Left ventricle myocardium superior (tissue), 1 donor: Measurements from ENCODE around the gene PLPPR5. TPM values are rescaled to one million over a fixed set of nuclear protein-coding genes. Genes with fewer than 3 reads are reported as not detected.

Experiments used
- ATAC-seq: fragments of 200-7000 bp; cut with Tn5 transposase; one replicate; pipeline ENCODE4 v1.9.1; 2020; ENCODE audit warnings: mild to moderate bottlenecking, moderate library complexity
- DNase-seq: peaks from one replicate; pipeline ENCODE4 v3.0.0-alpha.2; 2020
- intact Hi-C: fragments of 100-400 bp; cut with micrococcal nuclease; formaldehyde crosslinking; loops from one replicate; pipeline ENCODE4 v1.11.0; 2022
- total RNA-seq: library from RNA; stranded (reverse); fragmentation: NEBNext Ultra II Directional; extraction: Animal tissue kit (Norgen Biotek cat#: 25700); gene quantifications from one replicate; pipeline ENCODE4 v1.2.1, GENCODE V29; 2021
- donor health status: DM: no; HTN: yes; CAD: no; lungs with severe emphysema.

The PLPPR5 gene
- total RNA-seq, 1 donor from 2014 or later = not detected

DNA sequence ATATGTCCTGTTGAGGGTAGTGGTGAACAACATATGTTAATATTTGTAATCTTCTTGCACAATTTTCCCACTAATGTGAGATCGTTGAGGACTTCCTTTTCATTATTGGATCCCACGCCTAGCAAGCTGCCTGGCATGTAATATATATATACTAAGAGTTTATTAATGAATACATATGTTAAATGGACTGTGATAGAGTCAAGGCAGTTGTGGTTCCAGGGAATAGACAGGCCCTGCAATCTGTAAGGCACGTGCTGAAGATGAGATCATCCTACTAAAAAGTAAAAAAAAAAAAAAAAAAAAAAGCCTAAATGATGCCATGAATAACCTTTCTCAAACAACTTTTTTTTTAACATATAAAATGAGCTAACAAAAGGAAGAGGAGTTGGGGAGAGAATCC is 28.9 kb downstream of the PLPPR5 start:
- DNase-seq (no peak), ATAC-seq (no peak)
- intact Hi-C loops = no loop called here

DNA sequence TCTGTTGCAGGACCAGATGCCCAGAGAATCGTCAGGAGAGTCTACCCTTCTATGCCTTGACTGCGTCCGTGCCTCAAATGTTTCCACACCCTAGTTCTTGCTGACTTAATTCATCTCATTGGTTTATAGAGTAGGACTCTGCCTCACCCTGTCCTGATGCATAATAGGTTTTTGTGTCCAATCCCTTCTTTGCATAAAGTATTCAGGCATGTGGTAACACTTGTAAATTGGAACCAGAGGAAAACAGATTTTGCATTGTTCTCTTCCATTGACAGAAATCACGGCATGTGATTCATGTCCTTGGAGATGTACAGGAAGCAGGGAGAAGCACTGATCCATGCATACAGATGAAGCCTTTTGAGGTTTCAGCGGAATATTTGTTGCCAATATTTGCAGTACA is 29.5 kb downstream of the PLPPR5 start:
- DNase-seq = no peak
- ATAC-seq = no peak
- intact Hi-C loops = no loop called here

DNA sequence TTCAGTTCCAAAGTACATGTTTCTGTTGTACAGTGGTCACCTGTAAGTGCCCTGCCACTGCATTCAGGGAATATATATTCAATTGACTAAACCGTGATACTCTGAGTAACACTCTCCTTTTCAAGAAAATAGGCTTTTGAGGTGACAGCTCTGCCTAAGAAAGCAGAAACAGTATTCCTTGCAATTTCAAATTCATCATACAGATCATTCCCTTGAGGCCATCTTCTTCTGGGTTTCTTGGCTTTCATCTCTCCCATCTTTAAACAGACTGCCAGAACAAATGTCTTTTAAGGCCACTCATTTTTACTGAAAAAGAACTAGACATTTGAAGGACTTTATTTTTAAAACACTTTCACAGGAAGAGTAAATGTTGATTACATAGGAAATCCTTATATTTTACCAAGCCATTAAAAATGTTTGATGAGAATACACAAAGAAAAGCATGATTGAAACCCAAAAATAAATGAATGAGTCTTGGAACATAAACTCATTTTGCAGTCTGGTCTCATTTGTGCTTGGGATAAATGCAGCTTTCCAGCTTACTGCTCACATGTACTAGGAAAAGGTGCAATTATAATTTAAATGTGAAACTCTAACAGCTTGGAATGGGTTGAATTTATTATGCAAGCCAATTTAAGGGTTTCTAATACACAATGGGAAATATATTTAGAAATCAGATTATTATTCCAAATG is 34.7 kb downstream of the PLPPR5 start:
- no peak for ATAC-seq
- intact Hi-C loops = no loop called here
- DNase-seq = no peak

DNA sequence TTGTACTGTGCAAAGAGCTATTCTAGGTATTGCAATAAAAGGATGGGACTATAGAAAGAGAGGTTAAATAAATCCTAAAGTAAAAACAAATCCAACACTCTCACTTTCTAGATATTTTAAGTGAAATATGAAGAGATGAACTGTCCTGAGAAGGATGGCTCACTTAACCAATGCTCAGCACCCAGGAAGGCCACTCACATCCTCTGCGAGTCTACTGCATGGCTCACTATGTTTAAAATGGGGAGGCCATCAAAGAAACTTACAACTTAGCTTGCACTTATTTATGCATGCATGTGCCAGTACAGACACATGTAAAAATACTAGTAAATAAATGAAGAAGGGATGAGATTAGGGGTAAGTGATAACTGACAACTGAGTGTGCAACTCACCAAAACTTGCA is 37.5 kb downstream of the PLPPR5 start:
- no peak for ATAC-seq
- intact Hi-C loops = no loop called here
- DNase-seq = no peak

DNA sequence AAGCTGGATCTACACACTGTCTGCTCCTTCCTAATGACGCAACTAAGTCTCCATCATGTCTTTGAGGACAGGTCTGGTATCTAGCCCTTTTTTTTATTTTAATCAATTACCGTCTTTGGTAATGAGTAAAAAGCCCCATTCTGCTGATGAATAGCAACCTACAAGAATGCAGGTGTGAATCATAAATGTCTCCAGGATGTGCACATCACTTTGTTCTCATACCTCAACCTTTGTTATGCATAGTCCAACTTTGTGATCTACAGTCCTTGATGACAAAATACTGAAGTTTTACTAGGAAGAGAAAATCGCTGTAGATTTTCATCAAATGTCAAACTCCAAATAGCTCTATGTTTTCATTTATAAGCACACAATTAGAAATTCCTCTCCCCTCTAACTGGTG is 39.3 kb downstream of the PLPPR5 start:
- no peak for ATAC-seq
- intact Hi-C loops = no loop called here
- DNase-seq = no peak

DNA sequence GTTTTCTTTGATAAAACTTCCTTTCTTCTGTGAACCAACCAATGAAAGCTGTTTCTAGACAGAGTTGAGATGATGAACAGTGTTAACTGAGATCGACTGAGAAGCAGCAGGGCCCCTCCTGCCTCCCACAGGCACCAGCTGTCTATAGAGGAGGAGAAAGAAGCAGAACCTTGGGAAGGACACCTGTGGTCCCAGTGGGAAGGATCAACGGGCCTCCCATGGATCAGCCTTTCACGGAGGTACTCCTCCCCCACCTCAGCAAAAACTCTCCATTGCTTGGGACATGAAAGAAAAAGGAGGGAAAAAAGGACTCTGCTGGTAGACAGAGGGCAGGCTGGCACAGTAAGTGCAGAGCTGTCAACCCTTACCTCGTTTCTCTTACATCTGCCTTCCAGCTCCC is 40.5 kb downstream of the PLPPR5 start:
- intact Hi-C loops = no loop called here
- DNase-seq (no peak), ATAC-seq (no peak)

DNA sequence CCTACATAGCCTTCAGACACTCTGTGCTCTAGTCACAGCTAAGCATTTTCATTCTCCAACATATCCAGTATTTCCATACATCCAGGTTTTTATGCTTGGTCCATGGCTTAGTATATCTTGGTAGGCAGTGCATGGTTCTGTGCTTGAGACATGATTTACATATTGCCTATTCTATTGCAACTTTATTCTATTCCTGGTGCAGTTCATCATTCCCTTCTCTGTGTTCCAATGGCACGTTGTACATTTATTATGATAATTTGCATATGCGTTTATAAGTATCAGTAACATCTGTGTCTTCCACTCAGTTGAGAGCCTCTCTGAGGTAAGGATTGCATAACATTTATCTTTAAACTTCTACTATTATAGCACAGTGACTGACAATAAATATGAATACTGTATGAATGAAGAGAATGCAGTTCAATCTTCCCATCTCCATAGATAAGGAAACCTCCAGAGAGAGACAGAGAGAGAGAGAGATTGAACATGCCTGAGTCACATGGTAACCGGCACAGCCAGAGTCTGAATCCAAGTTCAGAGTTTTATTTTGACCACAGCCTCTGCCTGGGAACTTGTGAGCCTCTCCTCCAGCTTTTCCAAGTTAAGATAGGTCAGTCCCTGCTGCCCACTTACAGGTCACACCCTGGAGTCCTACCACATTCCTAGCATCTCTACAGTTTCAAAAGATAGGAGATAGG is 41.5 kb downstream of the PLPPR5 start:
- intact Hi-C loops = no loop called here
- no peak for DNase-seq

DNA sequence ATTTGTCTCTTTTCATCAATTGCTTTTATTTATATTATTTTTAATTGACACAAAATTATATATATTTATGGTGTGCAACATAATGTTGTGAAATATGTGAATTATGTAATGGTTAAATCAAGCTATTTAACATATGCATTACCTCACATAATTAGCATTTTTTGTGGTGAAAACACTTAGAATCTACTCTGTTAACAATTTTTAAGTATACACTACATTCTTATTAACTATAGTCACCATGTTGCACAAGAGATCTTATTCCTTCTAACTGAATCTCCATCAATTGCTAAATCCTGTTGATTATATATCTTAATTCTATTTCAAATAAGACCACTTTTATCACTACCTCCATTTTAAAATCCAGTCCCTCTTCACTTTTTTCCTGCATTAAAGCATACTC is 42.5 kb downstream of the PLPPR5 start:
- intact Hi-C loops = no loop called here
- no peak for DNase-seq
- ATAC-seq = no peak

More for the DNA sequence above, 41.5 kb downstream of the PLPPR5 start:
- no peak for ATAC-seq

DNA sequence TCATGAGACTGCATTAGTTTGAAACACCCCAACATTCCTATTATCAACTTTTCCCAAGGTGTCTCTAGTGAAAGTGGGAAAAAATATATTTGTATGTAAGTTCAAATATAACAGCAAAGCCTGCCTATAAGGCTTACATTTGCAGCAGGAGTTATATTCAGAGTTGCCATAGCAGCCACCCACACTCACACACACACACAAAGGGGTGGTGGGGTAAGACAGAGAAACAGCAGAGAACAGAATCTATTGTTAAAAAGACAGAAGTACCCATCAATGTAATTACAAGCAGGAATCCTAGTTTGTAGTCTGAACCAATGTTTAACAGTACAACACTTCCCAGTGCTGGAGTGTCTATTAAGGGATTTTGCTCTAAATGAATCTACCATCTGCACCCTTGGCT is 55.0 kb downstream of the PLPPR5 start:
- DNase-seq (no peak), ATAC-seq (no peak)
- intact Hi-C loops = no loop called here

DNA sequence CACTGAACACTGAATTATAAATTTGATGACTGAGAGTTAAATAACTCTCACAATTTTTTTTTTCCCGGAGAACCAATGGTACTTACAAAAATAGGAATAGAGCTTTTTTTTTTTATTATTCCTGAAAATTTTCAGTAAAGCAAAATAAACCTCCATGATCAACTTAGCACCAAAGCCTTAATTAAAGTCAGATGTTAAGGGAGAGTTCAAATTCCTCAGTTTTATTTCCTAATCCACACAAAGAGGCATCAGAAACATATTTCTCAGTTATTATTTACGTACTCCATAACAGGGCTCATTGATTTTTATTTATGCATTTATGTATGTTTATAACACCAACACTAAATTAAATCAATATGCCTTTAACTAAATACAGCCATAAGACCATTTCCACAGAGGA is 55.5 kb downstream of the PLPPR5 start:
- ATAC-seq (no peak), DNase-seq (no peak)
- intact Hi-C loops = no loop called here

DNA sequence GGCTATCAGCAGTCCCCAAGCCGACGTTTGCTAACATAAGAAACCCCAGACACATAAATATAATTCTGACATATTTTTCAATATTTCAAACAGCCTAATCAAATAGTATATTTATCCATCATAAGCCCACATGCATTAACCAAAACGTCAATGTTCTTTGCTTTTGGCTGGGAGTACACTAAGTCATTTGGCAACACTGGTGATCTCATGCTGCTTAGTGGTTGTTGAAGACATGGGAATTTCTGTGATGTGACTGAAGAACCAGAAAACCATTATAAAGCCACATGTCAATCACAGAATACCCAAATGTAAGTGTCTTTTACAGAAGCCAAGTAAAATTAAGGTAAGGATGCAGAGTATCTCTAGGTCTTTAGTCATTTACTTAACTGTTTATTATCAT is 57.6 kb downstream of the PLPPR5 start:
- intact Hi-C loops = no loop called here
- DNase-seq (no peak), ATAC-seq (no peak)

DNA sequence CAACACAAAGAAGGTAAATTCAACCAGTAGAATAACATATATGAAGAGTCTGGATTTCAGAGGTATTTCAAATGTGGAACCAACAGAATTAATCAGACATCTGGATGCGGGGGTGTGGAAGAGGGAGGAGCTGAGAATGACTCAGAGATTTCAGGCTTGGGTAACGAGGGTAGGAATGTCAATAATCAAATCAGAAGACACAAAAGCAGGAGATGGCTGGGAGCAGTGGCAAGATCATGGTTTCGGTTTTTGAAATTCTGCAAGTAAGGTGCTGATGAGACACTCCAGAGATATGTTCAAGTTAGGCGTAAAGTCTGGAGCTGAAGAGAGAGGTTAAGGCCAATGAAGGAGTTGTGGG is 64.0 kb downstream of the PLPPR5 start:
- intact Hi-C loops = no loop called here
- no peak for DNase-seq
- no peak for ATAC-seq

DNA sequence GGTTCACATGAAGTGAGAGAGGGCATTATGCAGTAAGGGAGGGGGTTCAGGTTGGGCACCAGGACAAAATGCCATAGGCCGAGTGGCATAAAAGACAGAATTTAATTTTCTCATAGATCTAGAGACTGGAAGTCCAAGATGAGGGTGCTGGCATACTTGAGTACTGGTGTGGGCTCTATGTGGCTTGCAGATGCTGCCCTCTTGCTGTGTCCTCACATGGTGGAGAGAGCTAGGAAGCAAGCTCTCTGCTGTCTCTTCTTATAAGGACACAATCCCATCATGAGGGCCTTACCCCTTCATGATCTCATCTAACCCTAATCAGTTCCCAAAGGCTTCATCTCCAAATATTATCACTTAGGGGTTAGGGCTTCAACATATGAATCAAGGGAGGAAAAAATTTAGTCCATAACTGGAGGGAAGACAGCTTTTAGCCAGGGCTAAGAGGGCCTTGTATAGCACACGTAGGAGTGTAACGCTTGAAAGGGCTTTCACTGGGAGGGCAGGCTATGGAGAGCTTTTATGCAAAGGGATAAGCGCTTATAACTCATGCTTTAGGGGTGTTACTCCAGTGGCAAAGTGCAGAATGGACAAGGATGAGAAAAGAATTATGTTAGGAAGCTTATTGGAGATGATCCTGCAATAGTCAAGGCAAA is 64.5 kb downstream of the PLPPR5 start:
- DNase-seq = no peak
- intact Hi-C loops = no loop called here
- ATAC-seq = no peak

DNA sequence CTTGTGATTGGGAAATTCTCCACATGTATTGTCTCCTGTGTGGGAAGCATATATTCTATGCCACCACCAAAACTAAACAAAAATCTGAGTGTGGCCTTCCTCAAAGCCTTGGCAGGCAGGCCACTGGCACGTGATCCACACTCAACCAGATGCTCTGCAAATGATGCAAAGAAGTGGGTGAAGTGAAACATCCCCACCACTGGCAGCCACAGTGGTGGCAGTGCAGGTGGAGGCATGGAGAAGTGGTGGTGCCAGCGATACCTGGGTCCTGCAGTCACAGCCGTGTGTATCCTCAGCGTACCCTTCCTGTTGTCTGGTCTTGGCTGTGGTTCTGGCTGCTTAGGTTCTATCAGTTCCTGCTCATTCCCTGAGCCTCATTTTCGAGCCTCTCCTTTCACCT is 65.2 kb downstream of the PLPPR5 start:
- DNase-seq (no peak), ATAC-seq (no peak)
- intact Hi-C loops = no loop called here

DNA sequence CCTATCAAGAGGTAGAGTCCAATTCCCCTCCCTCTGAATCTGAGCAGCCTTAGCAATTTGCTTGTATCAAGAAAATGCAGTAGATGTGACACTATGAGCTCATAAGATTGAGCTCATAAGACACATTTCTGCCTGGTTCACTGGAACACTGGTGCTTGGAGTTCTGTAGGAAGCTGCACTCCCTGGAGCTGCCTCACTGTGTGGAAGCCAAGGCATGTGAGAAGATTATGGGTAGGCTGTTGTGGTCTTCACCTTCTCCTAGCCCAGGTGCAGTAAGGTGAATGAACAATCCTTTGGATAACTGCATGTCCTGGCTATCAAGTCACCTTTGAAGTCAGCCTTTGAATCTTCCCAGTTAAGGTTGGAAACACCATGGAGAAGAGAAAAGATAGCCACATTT is 67.3 kb downstream of the PLPPR5 start:
- no peak for ATAC-seq
- intact Hi-C loops = no loop called here
- DNase-seq = no peak

DNA sequence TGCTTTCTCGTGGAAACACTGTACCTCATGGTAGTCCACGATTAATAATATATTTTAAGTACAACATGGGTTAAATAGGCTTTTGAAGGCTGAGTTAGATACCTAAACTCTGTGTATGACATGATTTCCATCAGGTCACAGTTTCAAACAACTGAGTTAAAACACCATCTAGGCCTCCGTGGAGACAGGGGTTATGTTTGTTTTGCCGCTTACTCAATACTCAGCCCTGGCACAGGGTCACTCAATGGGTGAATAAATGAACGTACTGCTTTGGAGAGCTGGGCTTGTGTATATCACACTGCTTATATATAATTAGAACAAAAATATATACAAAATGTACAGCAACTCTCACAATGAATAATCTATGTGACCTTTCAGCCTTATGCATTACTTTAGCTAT is 72.5 kb downstream of the PLPPR5 start:
- intact Hi-C loops = no loop called here
- ATAC-seq (no peak), DNase-seq (no peak)

DNA sequence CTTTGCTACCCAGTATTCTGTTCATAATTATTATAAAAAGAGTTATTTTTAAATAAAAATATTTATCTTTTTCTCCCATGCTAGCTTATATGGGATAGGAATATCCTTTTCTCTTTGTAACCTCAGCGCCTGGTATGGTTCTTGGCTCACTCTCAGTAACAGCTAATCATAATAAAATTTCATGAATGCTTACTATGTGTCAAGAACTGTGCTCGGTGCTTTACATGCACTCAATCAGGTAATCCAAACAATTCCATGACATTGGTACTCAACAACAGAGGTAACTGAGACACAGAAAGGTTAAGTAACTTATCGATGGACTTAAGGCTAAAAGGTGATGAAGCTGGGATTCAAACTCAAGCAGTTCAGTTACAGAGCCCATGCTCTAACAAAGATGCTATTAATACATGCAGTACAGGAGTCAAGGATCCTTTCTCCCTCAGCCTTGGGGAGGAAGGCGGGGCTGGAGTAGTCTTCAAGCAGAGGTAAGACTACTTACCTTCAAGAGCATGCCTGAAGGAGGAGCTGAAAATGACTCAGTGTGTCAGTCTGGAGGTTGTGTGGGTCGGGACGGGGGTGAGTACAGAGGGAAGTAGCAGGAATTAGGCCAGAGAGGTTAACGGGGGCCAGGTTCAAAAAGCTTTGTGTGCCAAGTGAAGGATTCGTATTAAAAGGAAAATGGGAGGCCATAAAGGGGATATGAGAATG is 73.4 kb downstream of the PLPPR5 start:
- ATAC-seq = no peak
- intact Hi-C loops = no loop called here
- no peak for DNase-seq

DNA sequence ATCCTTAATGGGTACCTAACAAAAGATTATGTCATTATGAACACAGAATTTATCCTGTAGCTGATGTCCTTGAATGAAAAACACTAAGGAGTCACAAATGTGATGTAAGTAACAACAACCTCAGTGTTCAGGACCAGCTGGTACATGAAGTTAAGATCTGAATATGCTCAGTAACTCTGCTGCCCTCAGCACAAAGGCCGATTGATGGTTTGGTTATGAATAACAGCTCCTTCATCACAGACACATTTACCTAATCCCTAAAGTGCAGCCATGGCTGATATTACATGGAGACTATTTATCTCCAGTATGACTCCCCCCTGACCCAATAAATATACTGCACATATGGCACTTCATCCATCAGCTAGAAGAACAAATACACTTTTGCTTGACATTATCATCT is 75.2 kb downstream of the PLPPR5 start:
- DNase-seq (no peak), ATAC-seq (no peak)
- intact Hi-C loops = no loop called here

DNA sequence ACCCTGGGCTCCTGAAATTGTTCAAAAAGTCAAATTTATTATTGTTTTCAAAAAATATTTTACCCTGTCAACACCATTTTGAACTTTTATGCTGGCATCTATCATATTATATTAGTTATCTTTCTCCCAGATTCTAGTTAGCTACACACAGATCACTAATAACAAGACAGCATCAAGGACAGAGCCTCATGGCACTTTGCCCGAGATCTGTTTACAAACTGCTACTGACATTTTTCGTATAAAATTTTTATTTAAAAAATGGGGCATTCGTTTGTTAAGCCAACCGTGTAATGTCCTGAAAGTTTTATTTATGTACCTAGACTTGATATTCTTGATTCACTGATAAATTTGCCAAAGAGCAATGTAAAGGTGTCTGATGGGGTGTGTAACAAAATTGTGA is 78.1 kb downstream of the PLPPR5 start:
- ATAC-seq (no peak), DNase-seq (no peak)
- intact Hi-C loops = no loop called here

DNA sequence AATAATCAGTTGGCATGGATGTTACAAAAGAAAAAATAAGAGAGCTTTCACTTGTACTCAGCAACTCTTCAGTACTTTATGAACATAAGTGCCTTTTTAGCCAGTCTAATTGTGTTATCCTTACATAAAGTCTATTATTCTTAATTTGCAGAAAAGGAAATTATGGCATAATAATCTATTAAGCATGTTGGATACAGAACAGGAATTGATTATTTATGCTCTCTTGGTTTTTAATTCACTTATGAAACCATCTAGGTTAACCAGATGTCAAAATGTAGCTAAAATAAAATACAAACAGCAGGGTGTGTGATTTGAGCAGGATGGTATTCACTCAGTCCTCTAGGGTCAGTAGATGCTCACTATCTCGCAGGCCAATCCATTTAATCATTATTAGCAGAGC is 79.7 kb downstream of the PLPPR5 start:
- DNase-seq = no peak
- intact Hi-C loops = no loop called here
- ATAC-seq = no peak
